ENCODE data around the gene PEX3.

- TF ChIP-seq POLR2AphosphoS5 (IDR thresholded peaks at IDR 0.05; ENCODE audit: low read depth, low read length) (no peak), SP1 (IDR thresholded peaks at IDR 0.05; ENCODE audit: low read depth) (no peak), REST (IDR thresholded peaks at IDR 0.05; ENCODE audit: low read depth) (no peak), FOSL1 (IDR thresholded peaks at IDR 0.05; ENCODE audit: low read depth) (no peak)
- TF ChIP-seq, protein P1, sequence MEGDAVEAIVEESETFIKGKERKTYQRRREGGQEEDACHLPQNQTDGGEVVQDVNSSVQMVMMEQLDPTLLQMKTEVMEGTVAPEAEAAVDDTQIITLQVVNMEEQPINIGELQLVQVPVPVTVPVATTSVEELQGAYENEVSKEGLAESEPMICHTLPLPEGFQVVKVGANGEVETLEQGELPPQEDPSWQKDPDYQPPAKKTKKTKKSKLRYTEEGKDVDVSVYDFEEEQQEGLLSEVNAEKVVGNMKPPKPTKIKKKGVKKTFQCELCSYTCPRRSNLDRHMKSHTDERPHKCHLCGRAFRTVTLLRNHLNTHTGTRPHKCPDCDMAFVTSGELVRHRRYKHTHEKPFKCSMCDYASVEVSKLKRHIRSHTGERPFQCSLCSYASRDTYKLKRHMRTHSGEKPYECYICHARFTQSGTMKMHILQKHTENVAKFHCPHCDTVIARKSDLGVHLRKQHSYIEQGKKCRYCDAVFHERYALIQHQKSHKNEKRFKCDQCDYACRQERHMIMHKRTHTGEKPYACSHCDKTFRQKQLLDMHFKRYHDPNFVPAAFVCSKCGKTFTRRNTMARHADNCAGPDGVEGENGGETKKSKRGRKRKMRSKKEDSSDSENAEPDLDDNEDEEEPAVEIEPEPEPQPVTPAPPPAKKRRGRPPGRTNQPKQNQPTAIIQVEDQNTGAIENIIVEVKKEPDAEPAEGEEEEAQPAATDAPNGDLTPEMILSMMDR (IDR thresholded peaks at IDR 0.05 in 2 of 3, conservative IDR thresholded peaks at IDR 0.05 in 1 of 3; ENCODE audit: borderline replicate concordance in 1 of 3, insufficient read depth in 1 of 3, low read depth in 2 of 3, low read length in 2 of 3) = no peak
Measured at GRCh38 chr6:143476545-143476944, 25.9 kb downstream of the PEX3 start.

Data from HCT116 (cell line).